ENCODE measurements around the gene PER2.

The PER2 gene

DNA sequence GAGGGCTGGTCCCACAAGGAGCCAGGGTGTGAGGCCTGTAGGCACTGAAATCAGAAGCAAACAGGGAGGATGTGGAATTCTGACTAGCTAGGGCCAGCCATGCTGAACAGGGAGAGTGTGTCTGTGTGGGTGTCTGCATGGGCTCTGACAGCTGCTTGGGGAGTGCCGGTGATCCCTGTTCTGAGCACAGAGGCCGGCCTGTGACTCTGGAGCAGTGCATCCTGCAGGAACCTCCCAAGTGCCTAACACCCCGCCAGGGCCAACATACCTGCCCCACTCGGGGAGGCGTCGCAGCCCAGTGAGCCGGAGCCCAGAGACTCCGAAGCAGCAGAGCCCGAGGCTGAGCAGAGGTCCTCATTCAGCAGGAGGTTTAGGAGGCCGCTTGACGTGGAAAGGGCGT, 37.1 kb downstream of the PER2 start:
- no peak for DNase-seq (ENCODE audit: low read depth in 1 of 2, low spot score in 1 of 2)

DNA sequence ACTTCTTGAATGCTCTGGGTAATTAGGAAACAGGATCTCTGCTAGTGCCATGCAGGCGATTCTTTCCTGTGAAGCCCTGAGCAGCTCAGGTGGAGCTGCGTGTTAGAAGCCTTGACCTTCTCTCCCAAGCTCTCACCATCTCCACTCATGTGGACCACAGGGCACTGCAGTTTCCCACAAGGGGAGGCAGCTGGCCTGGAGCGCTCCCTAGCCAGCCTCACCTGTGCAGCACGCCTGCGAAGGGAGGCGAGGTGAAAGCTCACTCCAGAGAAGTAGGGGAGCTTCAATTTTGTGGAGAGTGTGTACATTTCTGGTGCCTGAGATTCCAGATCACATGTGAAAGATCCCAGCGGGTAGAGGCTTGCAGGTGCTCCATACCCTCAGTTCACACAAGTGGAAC, 37.5 kb downstream of the PER2 start:
- DNase-seq (ENCODE audit: low read depth in 1 of 2, low spot score in 1 of 2), result no peak

DNA sequence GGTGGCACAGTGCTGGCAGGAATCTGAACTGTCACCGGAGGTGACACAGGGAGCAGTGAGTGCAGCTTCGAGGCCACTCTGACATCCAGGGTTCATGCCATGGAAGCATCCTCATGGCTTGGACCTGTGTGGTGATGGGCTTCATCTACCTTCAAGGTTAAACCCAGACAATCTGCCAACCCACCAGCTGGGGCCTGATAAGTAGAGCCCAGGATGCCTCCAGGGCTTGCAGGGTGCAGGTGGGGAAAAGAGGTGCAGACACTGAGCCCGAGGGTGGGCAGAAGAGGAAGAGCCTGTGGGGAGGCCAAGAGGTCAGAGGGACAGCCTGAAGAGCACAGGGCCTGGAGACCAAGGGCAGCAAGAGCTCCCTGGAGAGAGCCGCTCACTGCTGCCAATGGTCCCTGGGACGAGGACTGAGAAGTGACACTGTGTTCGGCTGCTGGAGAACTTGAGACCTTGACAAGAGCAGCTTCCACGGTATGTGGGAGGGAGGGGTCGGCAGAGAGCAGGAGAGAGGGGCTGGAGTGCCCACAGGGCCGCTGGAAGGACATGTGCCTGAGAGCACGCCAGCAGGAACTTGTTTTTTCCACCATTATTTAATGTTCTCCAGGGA, 40.5 kb downstream of the PER2 start:
- no peak for DNase-seq (ENCODE audit: low read depth in 1 of 2, low spot score in 1 of 2)

DNA sequence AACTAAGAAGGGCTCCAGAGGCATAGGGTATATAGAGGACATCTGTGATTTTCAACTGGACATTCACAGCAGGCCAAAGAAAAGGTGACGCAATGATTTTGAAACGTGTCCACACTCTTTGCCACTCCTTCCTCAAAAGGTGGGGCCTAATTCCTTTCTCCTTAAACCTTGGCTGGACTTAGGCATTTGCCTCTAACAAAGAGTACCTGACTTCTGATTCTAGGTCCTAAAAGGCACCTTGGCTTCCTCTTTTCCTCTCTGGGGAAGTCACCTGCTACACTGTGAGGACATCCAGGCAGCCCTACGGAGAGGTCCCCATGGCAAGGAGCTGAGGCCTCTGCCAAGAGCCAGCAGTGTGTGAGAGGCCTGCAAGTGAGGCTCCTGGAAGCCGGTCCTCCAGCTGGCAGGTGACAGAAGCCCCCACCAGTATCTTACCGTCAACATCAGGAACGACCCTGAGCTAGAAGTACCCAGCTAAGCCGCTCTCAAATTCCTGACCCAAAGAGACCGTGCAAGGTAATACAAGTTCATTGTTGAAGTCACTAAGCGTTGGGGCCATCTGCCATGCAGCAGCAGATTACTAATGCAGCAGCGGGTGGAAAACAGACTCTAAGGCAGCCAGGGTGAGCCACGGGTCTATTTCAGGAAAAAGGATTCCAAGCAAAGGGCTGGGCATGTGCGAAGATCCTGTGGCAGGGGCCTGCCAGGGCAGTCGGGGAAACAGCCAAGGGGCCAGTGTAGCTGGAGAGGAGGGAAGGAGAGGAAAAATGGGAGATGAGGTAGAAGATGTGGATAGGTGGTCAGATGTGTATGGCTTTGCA, 41.2 kb downstream of the PER2 start:
- DNase-seq (ENCODE audit: low read depth in 1 of 2, low spot score in 1 of 2), result no peak

DNA sequence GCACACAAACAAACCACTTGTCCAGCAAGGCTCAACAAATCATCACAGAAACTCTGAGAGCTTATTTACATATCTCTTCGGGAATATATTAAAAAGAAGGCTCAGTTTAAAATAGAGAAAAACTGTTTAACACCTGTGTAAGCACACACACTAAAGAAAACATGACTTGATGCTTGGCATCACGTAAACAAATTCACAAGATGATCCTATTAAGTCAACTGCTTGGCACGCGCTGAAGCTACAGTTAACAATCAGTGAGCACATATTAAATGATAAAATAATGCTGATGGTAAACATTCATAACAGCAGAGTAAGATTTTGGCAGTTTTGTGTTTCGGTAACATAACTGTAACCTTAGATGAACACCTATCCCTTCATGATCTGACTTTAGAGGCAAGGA, 44.3 kb downstream of the PER2 start:
- no peak for DNase-seq (ENCODE audit: low read depth in 1 of 2, low spot score in 1 of 2)

DNA sequence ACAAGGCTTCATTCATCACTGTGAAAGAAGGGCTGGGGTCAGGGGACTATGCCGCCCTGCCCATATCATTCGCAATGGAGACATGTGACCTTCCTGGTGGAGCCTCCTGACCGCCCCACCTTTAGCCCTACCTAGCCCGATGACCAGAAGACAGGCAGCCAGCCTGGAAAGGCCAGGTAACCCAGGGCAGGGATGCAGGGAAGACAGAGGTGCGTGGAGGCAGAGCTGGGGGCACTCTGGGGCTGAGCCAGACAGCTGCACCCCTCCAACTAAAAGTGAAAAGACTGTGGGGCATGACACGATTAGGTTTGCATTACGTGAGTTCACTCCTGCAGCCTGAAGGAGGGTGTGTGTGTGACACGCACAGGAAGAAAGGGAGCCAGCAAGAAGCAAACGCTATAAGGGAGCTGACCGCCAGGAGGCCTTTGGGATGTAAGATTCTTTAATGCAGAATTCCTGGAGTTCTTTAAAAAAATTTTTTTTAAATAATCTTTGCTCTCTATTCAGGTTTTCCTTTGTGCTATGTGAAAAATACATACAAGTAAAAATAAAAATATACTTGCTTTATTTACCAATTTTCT, 44.8 kb downstream of the PER2 start:
- DNase-seq (ENCODE audit: low read depth in 1 of 2, low spot score in 1 of 2), result no peak

DNA sequence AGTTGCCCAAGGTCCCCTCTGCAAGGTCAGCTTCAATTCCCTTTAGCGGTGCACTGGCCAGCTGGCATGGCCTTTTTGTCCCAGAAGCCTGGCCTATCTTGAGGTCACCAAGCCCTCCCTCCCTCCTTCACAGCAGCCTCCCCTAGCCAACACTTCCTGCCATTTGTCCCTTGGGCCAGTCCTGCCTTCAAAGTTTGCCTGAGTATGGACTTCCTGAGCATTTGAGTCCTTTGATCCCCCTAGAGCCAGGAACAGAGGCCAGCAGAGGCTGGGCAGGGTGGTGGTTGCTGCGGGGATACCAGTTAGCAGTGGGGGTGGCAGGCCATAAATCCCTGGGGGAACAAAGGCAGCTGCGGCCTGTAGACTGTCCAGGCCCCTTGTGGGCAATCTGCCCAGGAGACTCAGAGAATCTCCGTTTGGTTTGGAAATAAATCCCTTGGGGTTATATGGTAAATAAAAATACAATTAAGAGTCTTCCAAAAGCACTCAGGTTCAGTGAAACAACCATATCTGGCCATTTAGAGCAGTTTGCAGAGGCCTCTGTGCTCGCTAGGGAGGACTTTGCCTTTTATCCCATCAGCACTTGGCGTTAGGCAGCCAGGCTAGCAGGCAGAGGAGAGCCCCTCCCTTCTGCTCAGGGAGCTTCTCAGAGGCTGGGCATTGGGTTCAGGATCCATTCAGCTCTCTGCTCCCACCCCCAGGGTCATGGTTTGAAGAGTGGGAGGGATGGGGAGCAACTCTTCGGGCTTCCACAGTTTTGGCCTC, 45.5 kb downstream of the PER2 start:
- no peak for DNase-seq (ENCODE audit: low read depth in 1 of 2, low spot score in 1 of 2)

DNA sequence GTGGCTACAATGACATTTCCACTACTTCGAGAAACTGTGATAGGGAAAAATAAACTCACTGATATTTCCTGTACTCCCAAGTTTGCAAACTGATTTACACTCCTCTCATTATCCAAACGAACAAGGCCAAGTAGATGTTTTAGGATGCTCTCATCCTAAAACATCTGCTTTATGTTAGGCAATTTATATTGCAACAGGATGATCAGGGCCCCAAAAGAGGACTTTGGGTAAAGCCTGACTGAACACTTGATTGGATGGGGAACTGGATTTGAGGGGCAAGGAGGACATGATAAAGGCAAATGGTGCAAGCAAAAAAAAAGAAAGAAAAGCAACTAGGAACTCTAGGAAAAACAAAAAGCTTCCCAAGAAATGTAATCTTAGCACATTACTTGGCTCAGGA, 46.4 kb downstream of the PER2 start:
- no peak for DNase-seq (ENCODE audit: low read depth in 1 of 2, low spot score in 1 of 2)

DNA sequence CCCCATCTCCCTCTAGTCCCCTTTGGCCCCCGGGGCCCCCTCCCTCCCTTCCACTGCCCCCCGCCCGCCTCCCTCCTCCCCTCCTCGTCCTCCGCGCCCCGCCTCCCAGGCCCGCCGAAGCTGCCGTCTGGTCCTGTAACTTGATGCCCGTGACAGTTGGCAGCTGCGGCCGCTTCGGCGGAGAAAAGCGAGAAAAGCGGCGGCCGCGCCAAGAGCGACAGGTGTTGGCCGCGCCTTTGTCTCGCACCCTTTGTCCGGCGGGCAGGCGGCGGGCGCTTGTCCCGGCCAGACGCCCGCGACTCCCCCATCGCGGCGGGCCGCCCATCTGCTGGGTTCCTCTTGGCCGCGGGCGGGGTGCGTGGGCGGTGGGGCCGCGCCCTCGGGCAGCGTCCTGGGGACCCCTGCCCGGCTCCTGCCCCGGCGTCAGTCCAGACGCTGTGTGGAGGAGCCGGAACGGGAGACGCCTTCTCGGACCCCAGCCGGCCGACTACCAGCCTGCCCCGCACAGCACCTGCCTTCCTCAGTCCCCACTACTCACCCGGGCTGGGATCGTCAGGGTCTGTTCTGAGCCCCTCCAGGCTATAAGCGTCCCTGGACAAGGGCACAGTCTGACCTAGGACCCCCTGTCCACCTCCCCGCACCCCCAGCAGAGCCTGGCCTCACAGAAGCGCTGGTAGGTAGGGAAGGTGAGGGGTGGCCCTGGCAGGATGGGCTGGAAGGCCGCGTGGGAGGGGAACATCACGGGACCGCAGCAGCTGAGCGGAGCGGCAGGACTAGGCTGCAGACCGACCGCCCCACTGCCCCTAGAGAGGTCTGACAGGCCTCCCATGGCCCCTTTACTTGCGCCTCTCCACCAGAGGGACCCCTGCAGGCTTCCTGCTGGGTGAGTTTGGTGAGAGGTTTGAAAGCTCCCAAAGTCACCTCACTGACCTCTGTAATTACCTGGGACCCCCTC, 47.4 kb downstream of the PER2 start:
- DNase-seq (ENCODE audit: low read depth in 1 of 2, low spot score in 1 of 2), result no peak

DNA sequence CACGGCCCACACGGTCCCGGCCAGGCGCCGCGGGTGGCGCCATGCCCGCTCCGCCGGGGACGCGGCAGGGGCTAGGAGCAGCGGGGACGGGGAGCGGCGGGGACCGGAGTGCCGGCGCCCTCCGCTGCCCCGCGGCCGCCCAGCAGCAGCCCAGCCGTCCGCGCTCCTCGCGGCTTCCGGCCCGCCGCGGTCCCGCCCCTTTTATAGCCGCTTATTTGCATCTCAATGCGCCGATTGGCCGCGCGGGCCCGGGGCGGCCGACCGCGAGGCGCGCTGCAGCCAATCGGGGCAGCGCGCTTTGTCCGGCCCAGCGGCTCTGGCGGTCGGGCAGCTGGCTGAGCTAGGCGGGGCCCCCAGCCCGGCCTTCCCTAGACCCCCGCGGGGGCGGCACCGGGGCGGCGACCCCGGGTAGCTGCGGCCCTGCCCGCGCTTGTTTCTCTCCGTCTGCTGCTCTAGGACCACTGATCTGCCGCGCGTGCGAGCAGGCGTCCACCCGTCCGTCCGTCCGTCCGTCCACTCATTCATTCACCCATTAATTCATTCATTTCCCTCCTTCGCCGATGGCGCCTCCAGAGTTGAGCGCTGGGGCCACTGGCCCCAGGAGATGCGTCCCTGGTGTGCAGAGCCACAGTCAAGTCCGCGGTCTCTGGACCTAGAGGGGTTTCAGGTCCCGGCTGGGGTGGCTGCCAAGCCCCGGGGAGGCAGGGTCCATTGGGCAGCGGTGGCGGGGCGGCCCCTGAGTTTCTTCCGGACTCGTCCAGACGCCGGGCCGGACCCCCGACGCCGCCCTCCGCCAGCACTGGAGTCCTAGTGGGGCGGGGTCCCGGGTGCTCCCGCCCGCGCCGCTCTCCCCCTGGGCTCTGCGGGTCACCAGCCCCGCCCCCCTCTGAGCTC, 48.3 kb downstream of the PER2 start, which contains the start of gene HES6:
Gene HES6 (minus strand): TSS at position 176 of the 894 bp plus-strand sequence. CDS start 133 bp downstream, at position 43.
- peak; percentile 48 to 70 for DNase-seq (ENCODE audit: low read depth in 1 of 2, low spot score in 1 of 2)

DNA sequence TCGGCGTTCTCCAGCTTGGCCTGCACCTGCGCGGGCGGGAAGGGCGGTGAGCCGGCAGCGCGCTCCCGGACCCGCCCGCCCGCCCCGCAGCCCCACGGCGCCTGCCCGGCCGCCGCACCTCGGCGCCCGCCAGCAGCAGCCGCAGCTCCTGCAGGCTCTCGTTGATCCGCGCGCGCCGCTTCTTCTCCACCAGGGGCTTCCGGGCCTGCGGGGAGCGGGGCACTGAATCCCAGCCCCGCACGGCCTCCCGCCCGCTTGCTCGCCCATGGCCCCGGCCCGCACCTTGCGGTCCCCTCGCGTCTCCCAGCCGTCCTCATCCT, 48.9 kb downstream of the PER2 start:
- no peak for DNase-seq (ENCODE audit: low read depth in 1 of 2, low spot score in 1 of 2)

DNA sequence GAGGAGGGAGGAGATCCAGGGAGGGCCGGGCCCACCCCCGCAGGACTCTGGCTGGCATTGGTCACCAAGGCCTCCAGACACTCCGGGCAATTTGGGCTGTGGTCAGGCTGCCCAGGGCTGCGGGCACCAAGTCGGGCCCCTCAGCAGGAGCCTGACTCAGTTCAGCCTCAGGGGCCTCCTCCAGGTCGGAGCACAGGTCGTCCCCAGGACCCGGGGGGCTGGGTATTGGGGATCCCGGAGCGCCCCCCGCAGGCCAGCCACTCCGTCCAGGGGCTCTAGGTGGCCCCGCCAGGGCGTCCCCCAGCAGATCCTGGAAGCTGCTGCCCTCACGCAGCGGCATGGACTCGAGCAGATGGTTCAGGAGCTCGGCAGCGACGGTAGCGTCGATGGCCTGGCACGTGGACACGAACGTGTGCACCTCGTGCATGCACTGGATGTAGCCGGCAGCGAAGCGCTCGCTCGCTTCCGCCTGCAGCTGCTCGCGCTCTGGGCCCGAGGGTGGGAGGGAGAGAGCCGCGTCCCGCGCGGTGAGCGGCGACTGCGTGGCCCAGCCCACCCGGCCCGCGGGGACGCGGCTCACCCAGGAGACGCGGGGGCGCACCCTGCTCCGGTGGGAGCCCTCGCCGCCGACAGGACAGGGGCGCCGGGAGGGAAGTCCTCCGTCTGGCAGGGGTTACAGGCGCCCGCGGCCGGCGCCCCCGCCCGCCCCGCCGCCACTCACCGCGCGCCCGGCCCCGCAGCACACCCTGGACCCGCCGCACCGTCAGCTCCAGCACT, 49.5 kb downstream of the PER2 start:
- DNase-seq (ENCODE audit: low read depth in 1 of 2, low spot score in 1 of 2), result no peak

DNA sequence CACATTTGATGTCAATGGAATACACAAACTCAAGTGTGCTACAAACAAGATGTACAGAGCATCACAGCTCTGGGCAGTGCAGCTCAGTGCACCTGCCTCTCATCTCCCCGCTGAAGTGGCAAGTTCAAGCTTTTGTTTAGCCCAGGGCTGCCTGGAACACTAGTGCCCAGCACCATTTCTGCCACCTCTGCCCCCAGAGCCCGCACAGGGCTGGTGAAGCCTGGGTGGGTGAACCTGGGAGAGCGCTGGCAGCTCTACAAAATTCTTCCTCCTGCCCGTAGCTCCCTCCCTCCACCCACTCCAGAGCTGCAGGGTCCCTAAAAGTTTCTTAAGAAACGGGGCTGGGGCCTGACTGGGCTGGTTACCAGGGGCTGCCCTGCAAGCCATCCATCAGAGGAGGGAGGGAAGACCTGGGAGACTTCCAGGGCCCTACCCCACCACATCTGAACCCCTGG, 50.1 kb downstream of the PER2 start:
- no peak for DNase-seq (ENCODE audit: low read depth in 1 of 2, low spot score in 1 of 2)

DNA sequence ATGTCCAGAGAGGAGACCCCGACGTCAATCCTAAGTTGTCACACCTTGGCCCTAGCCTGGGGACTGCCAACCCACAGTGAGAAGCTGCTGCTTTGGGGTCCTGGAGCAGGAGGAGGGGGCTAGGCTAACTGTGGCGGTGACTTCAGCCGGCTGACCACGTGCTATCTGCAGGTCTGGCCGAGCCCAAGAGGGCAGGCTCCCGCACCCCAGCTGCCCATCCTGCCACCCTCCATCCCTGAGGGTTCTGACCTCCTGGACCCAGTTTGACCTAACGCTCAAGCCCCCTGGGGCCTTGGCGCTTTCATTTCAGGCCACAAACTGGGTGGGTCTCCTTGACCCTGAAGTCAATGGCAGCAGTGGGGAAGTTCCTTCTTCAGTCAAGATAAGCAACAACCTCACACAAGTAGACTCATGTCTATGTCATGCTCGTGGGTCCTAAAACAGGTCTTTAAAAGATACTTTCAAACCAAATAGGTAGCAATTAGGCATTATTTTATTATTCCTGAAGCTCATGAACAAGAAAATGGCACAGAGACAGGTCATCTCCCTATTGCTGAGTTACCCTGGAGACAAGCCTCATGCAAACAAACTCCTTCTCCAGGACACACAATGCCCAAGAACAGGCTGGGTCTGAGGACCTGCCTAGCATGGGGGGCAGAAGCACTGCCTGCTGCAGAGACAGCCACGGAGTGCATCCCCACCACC, 50.8 kb downstream of the PER2 start:
- DNase-seq (ENCODE audit: low read depth in 1 of 2, low spot score in 1 of 2), result no peak

DNA sequence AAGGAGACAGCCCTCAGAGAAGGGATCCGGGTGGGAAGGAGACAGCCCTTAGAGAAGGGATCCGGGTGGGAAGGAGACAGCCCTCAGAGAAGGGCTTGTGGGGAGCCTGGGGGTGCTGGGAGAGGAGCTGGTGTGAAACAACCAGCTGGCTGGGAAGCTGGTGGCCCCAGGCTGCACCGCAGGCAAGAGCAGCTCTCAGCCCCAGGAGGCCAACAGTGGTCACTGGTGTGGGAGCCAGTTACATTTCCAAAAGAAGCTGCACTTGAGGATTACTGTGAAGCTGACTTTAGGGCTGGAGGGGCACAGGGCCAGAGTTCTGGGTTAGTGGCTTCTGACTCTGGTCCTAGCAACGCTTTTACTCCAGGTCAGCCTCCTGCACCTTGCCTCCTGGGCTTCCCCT, 51.8 kb downstream of the PER2 start:
- DNase-seq (ENCODE audit: low read depth in 1 of 2, low spot score in 1 of 2), result no peak

DNA sequence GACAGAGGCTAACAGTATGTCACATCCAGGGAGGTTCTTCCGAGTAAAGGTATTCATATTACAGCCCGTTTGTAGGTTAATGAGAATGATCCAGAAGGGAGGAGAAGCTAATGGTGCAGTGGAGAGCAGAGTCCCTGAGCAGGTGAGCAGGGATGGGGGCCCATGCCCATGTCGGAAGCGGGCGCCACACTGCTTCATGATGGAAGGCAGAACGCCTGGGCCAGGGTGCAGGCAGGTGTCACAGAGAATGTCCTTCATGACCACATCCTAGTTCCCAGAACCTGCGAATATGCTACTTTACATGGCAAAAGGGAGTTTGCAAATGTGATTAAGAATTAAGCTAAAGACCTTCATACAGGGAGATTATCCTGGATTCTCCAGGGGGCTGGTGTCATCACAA, 52.6 kb downstream of the PER2 start:
- DNase-seq (ENCODE audit: low read depth in 1 of 2, low spot score in 1 of 2), result no peak

DNA sequence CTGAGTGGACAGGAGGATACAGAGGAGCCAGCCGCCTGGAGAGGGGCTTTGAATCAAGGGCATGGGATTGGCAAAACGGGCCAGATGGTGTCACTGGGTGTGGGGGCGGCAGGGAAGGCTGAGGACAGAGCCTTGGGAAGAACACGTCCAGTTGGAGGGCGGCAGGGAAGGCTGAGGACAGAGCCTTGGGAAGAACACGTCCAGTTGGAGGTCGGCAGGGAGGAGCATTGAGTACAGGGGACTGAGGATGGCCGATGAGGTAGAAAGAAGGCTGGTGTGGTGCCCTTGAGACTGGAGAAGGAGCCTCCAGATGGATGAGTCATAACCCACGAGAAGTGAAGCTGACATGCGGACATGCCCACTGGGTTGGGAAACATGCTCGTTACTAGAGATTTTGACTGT, 53.1 kb downstream of the PER2 start:
- no peak for DNase-seq (ENCODE audit: low read depth in 1 of 2, low spot score in 1 of 2)

DNA sequence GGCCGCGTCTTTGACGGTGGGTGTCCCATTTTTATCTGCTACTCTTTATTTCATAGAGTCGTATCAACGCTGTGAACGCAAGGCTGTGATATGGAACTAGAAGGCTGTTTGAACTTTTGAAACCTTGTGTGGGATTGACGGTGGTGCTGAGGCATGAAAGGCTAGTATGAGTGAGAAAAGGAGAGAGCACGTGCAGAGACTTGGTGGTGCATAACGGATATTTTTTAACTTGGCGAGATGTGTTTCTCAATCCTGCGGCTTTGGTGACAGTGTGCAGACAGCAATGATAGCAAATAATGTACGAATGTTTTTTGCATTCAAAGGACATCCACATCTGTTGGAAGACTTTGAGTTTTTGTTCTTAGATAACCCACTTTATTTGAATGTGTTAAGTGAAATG, 54.8 kb downstream of the PER2 start:
- DNase-seq (ENCODE audit: low read depth in 1 of 2, low spot score in 1 of 2), result no peak

All from activated T-helper 1 cell treated with anti-CD3 and anti-CD28 coated beads, Interleukin-2, amount 50 U/mL, for 16 hours (primary cell).